PC-9 (cell line): ENCODE results near the gene IL17REL. TPM values are rescaled to one million over a fixed set of nuclear protein-coding genes. Genes with fewer than 3 reads are reported as not detected.

Experiments
- BruUV-seq: library from RNA; stranded (reverse); fragments of 400-500 nt; replicated peaks from 2 replicates; lab custom pipeline; 2021; lab: Mats Ljungman, UMichigan
- CTCF ChIA-PET: fragments of 300-600 bp; sonication (Branson Sonifier 250); formaldehyde crosslinking; loops from one replicate; lab custom pipeline; 2022; ENCODE audit warnings: antibody characterized with exemption; lab: Charles Lee
- POLR2A ChIA-PET: fragments of 300-600 bp; sonication (Branson Sonifier 250); formaldehyde crosslinking; loops from one replicate; lab custom pipeline; 2022; ENCODE audit warnings: antibody characterized with exemption; ENCODE audit not compliant: unreplicated experiment; lab: Charles Lee
- DNase-seq, 2 experiments: peaks; one replicate each; pipeline versions ENCODE4 v3.0.0 to v3.0.0-alpha.2; 2015 to 2022; ENCODE audit warnings: mixed read lengths in 1 of 2
- H2AFZ ChIP-seq: fragments of 200-600 bp; sonication (generic); 2 replicates; pipeline ENCODE4 v1.8.1; 2017; ENCODE audit warnings: antibody characterized with exemption
- H3F3A ChIP-seq: fragments of 200-600 bp; sonication (generic); 2 replicates; pipeline ENCODE4 v1.8.1; 2017; ENCODE audit warnings: antibody characterized with exemption, mild to moderate bottlenecking, low read depth; ENCODE audit not compliant: insufficient read depth
- H3K27ac ChIP-seq: fragments of 200-600 bp; sonication (generic); 2 replicates; pipeline ENCODE4 v1.6.1; 2016; ENCODE audit warnings: mixed run types
- H3K27me3 ChIP-seq: fragments of 200-600 bp; sonication (generic); 2 replicates; pipeline ENCODE4 v1.6.1; 2016; ENCODE audit warnings: low read depth, mixed run types; ENCODE audit not compliant: insufficient read depth
- H3K36me3 ChIP-seq: fragments of 200-600 bp; sonication (generic); 2 replicates; pipeline ENCODE4 v1.6.1; 2016; ENCODE audit warnings: low read depth, mixed run types
- H3K4me1 ChIP-seq: fragments of 200-600 bp; sonication (generic); replicated peaks from 2 replicates; pipeline ENCODE4 v1.6.1; 2016; ENCODE audit warnings: mixed run types; ENCODE audit not compliant: insufficient read depth
- H3K4me2 ChIP-seq: fragments of 200-600 bp; sonication (generic); 2 replicates; pipeline ENCODE4 v1.6.1; 2017; ENCODE audit warnings: mixed run types
- H3K4me3 ChIP-seq: fragments of 200-600 bp; sonication (generic); 2 replicates; pipeline ENCODE4 v1.6.1; 2016; ENCODE audit warnings: mixed run types
- H3K79me2 ChIP-seq: fragments of 200-600 bp; sonication (generic); 2 replicates; pipeline ENCODE4 v1.6.1; 2017; ENCODE audit warnings: low read depth, mixed run types
- H3K9me2 ChIP-seq: fragments of 200-600 bp; sonication (generic); 2 replicates; pipeline ENCODE4 v1.8.1; 2017; ENCODE audit warnings: mild to moderate bottlenecking; ENCODE audit not compliant: insufficient read depth
- H3K9me3 ChIP-seq: fragments of 200-600 bp; sonication (generic); 2 replicates; pipeline ENCODE4 v1.8.1; 2016; ENCODE audit warnings: low read depth; ENCODE audit not compliant: insufficient read depth
- H4K20me1 ChIP-seq: fragments of 200-600 bp; sonication (generic); 2 replicates; pipeline ENCODE4 v1.8.1; 2017; ENCODE audit not compliant: insufficient read depth
- EZH2 ChIP-seq: fragments of 200-600 bp; sonication (generic); IDR thresholded peaks from 2 replicates; pipeline ENCODE4 v1.8.0; 2017; ENCODE audit warnings: antibody characterized with exemption, low read depth
- intact Hi-C: fragments of 100-400 bp; cut with micrococcal nuclease; formaldehyde crosslinking; loops from one replicate; pipeline ENCODE4 v1.10.0; 2022; ENCODE audit not compliant: unreplicated experiment
- total RNA-seq: library from RNA; stranded (reverse); gene quantifications from 2 replicates; pipeline ENCODE4 v1.2.3, GENCODE V29; 2021
- TF ChIP-seq, protein P1 (sequence below): fragments of 200-600 bp; sonication (generic); conservative IDR thresholded peaks from 2 replicates; pipeline ENCODE4 v1.6.1; 2017; ENCODE audit warnings: mixed run types, antibody characterized with exemption, mild to moderate bottlenecking, moderate library complexity

IL17REL gene
- total RNA-seq, 1 experiment from 2014 or later = not detected

DNA sequence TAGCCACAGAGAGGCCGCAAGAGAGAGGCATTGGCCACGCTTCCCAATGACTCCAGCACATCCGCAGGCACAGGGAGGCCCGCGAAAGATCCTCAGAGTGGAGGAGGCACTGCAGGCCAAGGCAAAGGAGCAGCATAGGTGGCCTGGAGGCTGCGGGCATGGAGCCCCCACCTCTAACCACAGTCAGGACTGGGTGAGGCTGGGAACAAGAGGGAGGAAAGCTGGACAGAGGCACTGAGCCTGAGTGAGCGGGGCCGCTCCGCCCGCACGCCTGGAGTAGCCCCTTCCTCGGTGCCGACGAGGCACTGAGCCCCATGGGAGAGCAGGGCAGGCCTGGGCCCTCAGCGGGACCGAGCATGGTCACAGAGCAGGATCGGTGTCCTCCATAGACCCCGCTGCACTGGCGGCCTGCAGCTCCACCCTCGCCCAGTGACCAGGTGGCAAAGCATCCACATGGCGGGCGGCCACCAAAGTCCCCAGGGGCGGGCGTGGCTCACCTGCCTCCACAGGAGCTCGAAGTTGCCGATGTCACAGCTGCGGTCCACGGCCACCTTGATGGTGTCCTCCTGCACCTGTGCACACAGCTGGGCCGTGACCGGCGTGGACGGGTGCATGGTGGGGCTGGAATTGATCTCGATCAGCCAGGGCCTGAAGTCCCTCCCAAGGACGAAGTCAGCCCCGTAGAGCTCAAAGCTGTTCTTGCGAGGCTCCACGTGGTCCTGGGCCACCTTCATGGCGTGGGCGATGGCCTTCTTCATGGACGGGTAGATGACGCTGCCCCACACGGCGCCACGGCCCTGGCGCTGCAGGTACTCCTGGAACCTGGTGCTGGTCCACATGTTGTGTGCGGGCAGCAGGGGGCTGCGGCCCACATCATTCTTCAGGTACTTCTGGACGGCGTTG, 18.9 kb upstream of the IL17REL start:
- intact Hi-C loops = loop anchor here (5.0 to 10.0 kb wide), 2 partner anchors 39 to 113 kb away; no protein-coding TSS in a partner anchor
- Histone ChIP-seq H3K27ac (no peak overlapping the region), H3K9me3 (no peaks in the 10 kb centered on the region), H3F3A (peaks cover 10% of the 10 kb centered on the region; the same call in 1 of the 2 replicates), H3K27me3 (peaks cover 61% of the 10 kb centered on the region), H3K79me2 (no peaks in the 10 kb centered on the region), H2AFZ (no peak overlapping the region), H3K4me3 (no peak overlapping the region), H3K4me2 (no peak overlapping the region), H3K9me2 (no peaks in the 10 kb centered on the region), H4K20me1 (0 out of 2 replicates have a peak, but pooled peaks cover 4% of the 10 kb centered on the region), H3K36me3 (no peaks in the 10 kb centered on the region), H3K4me1 (peaks cover 13% of the 10 kb centered on the region)
- POLR2A ChIA-PET = no interaction called here
- no TSS peak for BruUV-seq
- CTCF ChIA-PET = interaction anchor here (0.8 to 0.9 kb wide), 2 partner anchors 78 to 81 kb away, joined by 3 to 4 read pairs; no protein-coding TSS in a partner anchor
- DNase-seq = no peak
- TF ChIP-seq, protein P1, sequence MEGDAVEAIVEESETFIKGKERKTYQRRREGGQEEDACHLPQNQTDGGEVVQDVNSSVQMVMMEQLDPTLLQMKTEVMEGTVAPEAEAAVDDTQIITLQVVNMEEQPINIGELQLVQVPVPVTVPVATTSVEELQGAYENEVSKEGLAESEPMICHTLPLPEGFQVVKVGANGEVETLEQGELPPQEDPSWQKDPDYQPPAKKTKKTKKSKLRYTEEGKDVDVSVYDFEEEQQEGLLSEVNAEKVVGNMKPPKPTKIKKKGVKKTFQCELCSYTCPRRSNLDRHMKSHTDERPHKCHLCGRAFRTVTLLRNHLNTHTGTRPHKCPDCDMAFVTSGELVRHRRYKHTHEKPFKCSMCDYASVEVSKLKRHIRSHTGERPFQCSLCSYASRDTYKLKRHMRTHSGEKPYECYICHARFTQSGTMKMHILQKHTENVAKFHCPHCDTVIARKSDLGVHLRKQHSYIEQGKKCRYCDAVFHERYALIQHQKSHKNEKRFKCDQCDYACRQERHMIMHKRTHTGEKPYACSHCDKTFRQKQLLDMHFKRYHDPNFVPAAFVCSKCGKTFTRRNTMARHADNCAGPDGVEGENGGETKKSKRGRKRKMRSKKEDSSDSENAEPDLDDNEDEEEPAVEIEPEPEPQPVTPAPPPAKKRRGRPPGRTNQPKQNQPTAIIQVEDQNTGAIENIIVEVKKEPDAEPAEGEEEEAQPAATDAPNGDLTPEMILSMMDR = no peak
- TF ChIP-seq EZH2 = no peak

- Histone ChIP-seq H3K4me2 (peak overlapping the region; percentile 49), H3K27me3 (peaks cover 58% of the 10 kb centered on the region), H3F3A (peaks cover 10% of the 10 kb centered on the region; the same call in 1 of the 2 replicates), H4K20me1 (0 out of 2 replicates have a peak, but pooled peaks cover 4% of the 10 kb centered on the region), H3K4me3 (no peak overlapping the region), H3K4me1 (peaks cover 13% of the 10 kb centered on the region), H3K9me3 (no peaks in the 10 kb centered on the region), H3K36me3 (no peaks in the 10 kb centered on the region), H2AFZ (no peak overlapping the region), H3K9me2 (no peaks in the 10 kb centered on the region), H3K27ac (no peak overlapping the region), H3K79me2 (no peaks in the 10 kb centered on the region)
- ChIA-PET POLR2A (interaction anchor here (0.6 kb wide), 1 partner anchor 36 kb away, joined by 4 read pairs; no protein-coding TSS in a partner anchor), CTCF (interaction anchor here (0.6 to 1.0 kb wide), 9 partner anchors 35 to 263 kb away, joined by 3 to 15 read pairs (median 5); no protein-coding TSS in a partner anchor)
- no TSS peak for BruUV-seq
- peak; percentile 70 to 84 for DNase-seq
- TF ChIP-seq EZH2 = no peak
- TF ChIP-seq, protein P1 = peak; percentile 94
- intact Hi-C loops = loop anchor here (1.0 to 10.0 kb wide), 4 partner anchors 38 to 263 kb away; no protein-coding TSS in a partner anchor
Measured at GRCh38 chr22:50030297-50031188, 18.0 kb upstream of the IL17REL start.
